ENCODE results near the gene CFAP61.

Gene CFAP61

DNA sequence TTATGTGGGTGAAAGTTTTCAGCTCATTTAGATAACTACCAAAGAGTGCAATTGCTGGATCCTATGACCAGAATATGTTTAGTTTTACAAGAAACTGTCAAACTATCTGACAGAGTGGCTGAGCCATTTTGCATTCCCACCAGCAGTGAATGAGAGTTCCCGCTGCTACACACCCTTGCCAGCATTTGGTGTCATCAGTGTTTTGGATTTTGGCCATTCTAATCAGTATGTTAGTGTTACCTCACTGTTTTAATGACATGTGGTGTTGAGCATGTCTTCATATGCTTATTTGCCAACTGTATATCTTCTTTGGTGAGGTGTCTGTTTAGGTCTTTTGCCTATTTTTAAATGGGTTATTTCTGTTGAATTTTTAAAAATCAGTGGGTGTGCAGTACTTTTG lies 120.9 kb downstream of the CFAP61 start:
- DNase-seq (ENCODE audit: low read depth), result no peak

- DNase-seq (ENCODE audit: low read depth), result no peak
Measured at GRCh38 chr20:20174089-20174835, 121.9 kb downstream of the CFAP61 start.

GRCh38 chr20:20181322-20181721 lies 129.0 kb downstream of the CFAP61 start:
- DNase-seq (ENCODE audit: low read depth), result no peak

DNA sequence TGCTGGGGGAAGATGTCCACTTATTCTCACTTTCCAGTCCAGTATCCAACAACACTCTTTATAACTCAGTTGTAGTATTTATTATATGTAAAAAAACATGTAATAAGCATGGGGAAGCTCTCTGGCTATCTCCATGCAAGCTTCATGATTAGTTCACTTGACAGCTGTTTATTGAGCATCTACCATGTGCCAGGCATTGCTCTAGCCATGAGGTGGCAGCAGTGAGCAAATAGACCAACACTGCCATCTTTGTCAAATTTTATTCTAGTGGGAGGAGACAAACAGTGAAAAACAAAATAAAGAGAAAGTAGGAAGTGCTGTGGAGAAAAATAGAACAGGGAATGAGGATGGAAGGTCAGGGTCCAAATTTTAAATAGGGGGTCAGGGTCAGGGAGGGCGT lies 131.8 kb downstream of the CFAP61 start:
- DNase-seq (ENCODE audit: low read depth), result no peak

- DNase-seq (ENCODE audit: low read depth), result no peak
Measured at GRCh38 chr20:20184706-20185105, 132.4 kb downstream of the CFAP61 start.

GRCh38 chr20:20188647-20189046 lies 136.3 kb downstream of the CFAP61 start:
- no peak for DNase-seq (ENCODE audit: low read depth)

DNA sequence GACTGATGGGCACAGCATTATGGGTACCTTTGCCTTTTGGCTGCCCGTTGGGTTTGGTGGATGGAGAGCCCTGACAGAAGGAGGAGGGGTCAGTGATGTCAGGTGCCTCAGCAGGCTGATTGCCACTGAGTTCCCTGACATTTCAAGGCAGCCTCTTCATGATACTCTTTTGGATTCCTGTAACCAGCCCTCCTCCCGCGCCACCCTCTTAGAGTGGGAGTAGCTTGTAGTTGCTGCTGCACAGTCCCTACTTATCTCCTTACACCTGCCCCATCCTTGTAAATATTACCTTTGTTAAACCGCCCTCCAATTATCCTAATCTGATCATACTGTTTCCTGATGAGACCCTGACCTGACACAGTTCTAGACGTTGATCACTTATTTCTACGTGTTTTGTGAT lies 140.0 kb downstream of the CFAP61 start:
- no peak for DNase-seq (ENCODE audit: low read depth)

- no peak for DNase-seq (ENCODE audit: low read depth)
Measured at GRCh38 chr20:20195021-20195705, 142.8 kb downstream of the CFAP61 start.

DNA sequence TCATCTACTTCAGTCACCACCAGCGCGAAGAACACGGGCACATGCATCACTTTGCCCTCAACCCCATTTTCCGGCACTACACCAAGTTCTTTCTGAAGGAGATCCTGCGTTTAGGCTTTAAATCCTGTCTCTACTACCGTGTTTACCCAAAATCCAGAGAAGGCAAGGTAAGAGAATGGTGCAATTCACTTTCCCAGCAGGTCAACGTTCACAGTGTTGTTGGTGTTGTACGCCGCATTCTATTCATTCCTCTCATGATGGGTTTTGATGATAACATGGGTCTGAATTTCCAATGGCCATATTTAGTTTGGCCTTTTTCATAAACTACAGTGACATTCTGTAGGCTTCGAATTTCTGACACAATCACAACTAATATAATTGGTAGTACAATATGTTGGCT lies 144.3 kb downstream of the CFAP61 start:
- no peak for DNase-seq (ENCODE audit: low read depth)

DNA sequence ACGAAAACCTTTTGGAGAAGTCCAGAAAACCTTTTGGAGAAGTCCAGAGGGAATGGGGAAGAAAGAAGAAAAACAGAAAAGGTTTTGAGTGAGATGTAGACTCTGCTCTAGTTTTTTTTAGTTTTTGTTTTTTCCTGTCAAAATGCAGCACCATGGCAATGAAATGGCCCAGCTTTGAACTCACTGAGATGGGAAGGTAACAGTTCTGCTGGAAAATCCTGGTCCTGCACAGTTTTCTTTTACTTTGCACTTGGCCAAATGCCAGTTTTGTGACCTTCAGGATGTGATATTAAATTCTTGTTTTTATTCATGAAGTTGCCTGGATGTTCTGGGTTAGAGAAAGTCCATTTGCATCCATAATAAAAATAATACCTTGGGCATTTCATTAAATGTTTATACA lies 145.7 kb downstream of the CFAP61 start:
- no peak for DNase-seq (ENCODE audit: low read depth)

- DNase-seq (ENCODE audit: low read depth), result no peak
Measured at GRCh38 chr20:20199361-20200160, 147.2 kb downstream of the CFAP61 start.

- no peak for DNase-seq (ENCODE audit: low read depth)
Measured at GRCh38 chr20:20201124-20201523, 148.8 kb downstream of the CFAP61 start.

DNA sequence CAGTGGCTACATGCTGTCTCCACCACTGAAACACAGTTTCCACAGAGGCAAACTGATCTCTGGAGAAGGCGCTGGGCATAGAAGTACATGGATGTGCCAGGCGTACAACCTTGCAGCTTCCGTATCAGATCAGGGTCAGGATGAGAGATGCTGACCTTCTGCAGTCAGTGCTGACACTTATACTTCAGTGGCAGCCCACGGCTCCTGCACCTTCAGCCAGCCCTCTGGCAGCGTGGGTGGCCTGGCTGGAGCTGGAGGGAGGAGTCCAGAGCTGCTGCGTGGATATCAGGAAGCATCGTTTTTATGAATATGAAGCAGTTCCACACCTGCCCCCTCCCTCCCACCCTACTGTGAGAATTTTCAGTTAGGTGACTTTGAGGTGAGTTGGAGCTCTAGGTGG lies 149.3 kb downstream of the CFAP61 start:
- DNase-seq (ENCODE audit: low read depth), result no peak

GRCh38 chr20:20202768-20203167 lies 150.4 kb downstream of the CFAP61 start:
- no peak for DNase-seq (ENCODE audit: low read depth)

DNA sequence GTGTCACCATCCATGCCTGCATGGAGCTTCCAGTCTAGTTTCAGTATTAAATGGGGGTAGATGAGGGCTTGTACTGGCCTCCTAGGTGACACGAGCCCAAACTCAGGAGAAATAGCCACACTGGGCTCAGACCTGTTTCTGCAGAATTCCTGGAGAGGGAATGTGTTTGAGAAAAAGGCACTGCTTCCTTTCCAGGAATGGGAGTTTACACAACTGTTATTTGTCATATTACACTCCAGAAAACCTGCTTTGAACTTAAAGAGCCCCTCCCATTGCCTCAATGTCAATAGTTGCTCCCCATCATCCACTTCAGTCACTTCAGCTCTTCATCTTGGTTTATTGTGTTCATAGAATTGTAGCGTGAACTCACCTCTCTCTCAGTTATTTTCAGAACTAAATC lies 151.5 kb downstream of the CFAP61 start:
- no peak for DNase-seq (ENCODE audit: low read depth)

DNA sequence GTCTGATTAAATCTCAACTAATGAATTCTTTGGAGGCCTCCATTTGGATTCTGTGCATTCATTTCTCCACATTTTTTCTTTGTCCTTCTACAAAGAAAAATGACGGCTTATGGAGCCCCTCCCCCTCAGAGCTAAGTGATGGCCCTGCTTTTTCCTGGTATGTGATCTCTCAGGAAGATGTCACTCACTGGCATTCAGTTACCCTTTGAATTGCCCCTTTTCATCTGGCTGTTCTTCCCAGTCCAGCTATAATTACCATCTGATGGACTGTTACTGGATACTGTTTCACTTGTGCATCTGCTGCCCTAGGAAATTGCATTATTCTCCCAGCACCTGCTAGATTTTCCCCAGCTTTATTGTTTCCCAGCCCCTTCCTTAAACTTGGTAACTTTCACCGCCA lies 151.9 kb downstream of the CFAP61 start:
- no peak for DNase-seq (ENCODE audit: low read depth)

GRCh38 chr20:20205141-20205861 lies 153.0 kb downstream of the CFAP61 start:
- DNase-seq (ENCODE audit: low read depth), result no peak

DNA sequence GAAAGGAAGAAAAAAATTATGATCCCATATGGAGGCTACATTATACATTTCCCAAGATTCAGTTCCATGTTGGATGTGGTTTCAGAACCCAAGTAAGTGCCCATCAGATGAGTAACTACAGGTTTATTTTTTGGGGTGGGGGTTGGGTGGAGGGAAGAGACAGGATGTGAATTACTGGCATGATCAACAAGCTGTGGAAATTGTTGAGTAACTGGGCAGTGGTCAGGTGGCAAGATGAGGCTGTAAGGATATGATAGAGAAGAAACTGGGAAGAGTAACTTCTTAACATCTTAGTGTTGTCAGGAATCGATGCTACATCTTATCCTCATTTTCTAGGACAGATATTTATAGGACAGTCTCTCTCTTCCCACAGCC lies 153.5 kb downstream of the CFAP61 start:
- no peak for DNase-seq (ENCODE audit: low read depth)

- DNase-seq (ENCODE audit: low read depth), result no peak
Measured at GRCh38 chr20:20206788-20207187, 154.5 kb downstream of the CFAP61 start.

DNA sequence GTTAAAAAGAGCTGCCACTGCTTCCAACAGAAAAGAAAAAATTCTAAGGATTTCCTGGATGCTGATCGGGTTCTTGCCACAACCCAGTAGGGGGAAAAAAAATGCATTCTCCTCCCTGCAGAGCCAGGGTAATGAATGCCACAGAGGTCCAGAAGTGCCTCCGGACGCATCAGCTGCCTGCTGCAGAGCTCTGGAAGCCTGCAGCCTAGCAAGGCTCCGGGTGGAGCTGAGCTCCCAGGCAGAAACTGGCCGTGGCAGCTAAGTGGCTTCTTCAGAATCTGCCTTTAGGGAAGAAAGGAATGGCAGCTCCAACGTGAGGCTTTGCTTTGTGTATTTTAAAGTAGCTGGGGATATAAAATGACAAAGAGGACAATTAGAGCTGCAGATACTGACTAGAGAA lies 155.0 kb downstream of the CFAP61 start:
- no peak for DNase-seq (ENCODE audit: low read depth)

DNA sequence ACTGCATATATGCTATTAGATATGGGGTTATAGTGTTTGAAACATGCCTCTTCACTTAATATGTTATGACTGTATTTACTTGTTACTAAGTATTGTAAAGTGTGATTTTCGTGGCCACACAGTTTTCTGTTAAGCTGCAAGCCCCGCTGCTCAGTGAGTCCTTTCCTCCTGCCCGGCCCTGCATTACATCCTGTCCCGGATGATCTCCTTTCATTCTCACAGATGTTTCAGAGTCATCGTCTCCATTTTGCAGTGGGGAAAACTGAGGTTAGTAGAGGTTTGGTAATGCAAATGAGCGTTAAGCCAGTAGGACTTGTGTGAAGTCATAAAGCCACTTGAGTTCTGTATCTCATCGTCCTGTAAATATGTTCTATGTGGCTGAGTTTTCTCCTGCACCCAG lies 155.5 kb downstream of the CFAP61 start:
- DNase-seq (ENCODE audit: low read depth), result no peak

GRCh38 chr20:20209684-20210083 lies 157.4 kb downstream of the CFAP61 start:
- no peak for DNase-seq (ENCODE audit: low read depth)
